GM13977 (cell line): ENCODE data around the gene GRPEL2.

Experiments used
- DNase-seq: peaks from one replicate; pipeline ENCODE4 v3.0.0; 2012; ENCODE audit warnings: low spot score
- CTCF ChIP-seq: IDR thresholded peaks from 2 replicates; pipeline ENCODE4 v1.5.1; 2012; ENCODE audit warnings: mild to moderate bottlenecking, control low read depth; ENCODE audit not compliant: insufficient read depth; ENCODE audit errors: extremely low read depth, missing control alignments
- in situ Hi-C: fragments of 300-500 bp; cut with MboI; formaldehyde crosslinking; loops from one replicate; pipeline ENCODE4 v1.12.0; 2022; ENCODE audit warnings: low sequenced_read_pairs, low pct_unique_long_range_greater_than_20kb, mixed read lengths, inconsistent platforms; ENCODE audit not compliant: unreplicated experiment

Gene GRPEL2

GRCh38 chr5:149325166-149325735, 20.0 kb upstream of the GRPEL2 start:
- no peak for TF ChIP-seq CTCF
- no peak for DNase-seq
- in situ Hi-C loops: no loop called here

GRCh38 chr5:149325894-149326293, 19.4 kb upstream of the GRPEL2 start:
- no peak for DNase-seq
- in situ Hi-C loops: no loop called here
- TF ChIP-seq CTCF: no peak

- no peak for DNase-seq
- TF ChIP-seq CTCF: no peak
- in situ Hi-C loops: no loop called here
Measured at GRCh38 chr5:149326611-149327010, 18.7 kb upstream of the GRPEL2 start.

- no peak for DNase-seq
- in situ Hi-C loops: no loop called here
- no peak for TF ChIP-seq CTCF
Measured at GRCh38 chr5:149328177-149328576, 17.1 kb upstream of the GRPEL2 start.

GRCh38 chr5:149333711-149334443, 11.4 kb upstream of the GRPEL2 start:
- DNase-seq: no peak
- TF ChIP-seq CTCF: no peak
- in situ Hi-C loops: no loop called here

- TF ChIP-seq CTCF: no peak
- in situ Hi-C loops: no loop called here
- DNase-seq: no peak
Measured at GRCh38 chr5:149337736-149338135, 7.6 kb upstream of the GRPEL2 start.
